ENCODE results near the gene FOXJ3.

DNA sequence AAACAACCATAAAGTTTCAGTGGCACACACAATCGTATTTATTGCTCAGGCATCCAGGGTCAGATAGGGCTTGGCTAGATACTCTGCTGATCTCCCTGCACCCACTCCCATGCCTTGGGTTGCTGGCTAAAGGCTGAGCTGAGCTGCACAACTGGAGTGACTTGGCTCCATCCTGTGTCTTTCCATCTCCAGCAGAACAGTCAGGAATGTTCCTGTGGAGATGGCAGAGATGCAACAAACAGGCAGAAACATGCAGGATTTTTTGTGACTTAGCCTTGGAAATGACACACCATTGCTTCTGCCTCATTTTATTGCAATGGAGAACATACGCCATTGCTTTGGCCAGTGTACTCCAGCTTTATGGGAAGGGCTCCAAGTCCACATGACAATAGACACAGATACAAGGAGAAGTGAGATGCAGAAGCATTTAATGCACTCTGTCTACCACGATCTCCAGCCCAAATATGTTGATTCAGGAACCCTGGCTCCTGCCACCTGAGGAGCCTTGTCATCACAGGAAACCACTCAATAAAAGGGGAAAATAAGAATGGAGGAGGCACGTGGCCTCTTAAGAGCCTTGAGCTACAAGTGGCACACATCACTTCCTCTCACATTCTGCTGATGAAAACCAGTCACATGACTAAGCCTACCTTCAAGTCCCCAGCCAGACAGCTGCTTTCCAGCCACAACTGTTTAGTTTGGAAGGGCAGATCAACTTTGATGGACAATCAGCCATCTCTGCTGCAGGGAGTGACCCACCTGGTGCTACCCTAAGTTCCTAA, 191.9 kb downstream of the FOXJ3 start:
- TF ChIP-seq ZNF274 (IDR thresholded peaks at IDR 0.05; ENCODE audit: borderline replicate concordance, extremely low read depth, low read length) (no peak), EZH2 (IDR thresholded peaks at IDR 0.05; ENCODE audit: low read depth, low read length, severe bottlenecking) (no peak)

Data from H1 (cell line).